Measurements from ENCODE around the gene PPP1R14C. TPM values are rescaled to one million over a fixed set of nuclear protein-coding genes. Genes with fewer than 3 reads are reported as not detected.

PPP1R14C gene
- total RNA-seq, 3 donors from 2014 or later, result 3.3 to 5.6 TPM; not detected in 1

GRCh38 chr6:150282806-150283205 is 140.0 kb downstream of the PPP1R14C start:
- Histone ChIP-seq H3K36me3 (no peaks in the 10 kb centered on the region), H3K9me3 (no peaks in the 10 kb centered on the region), H3K27ac (no peak overlapping the region), H3K4me1 (no peaks in the 10 kb centered on the region), H3K27me3 (no peaks in the 10 kb centered on the region), H3K4me3 (no peak overlapping the region)
- intact Hi-C loops (cut with DNase I; ENCODE audit: low total_unique reads), result no loop called here
- TF ChIP-seq POLR2AphosphoS5 (IDR thresholded peaks at IDR 0.05) (no peak), POLR2A (IDR thresholded peaks at IDR 0.05) (no peak)
- TF ChIP-seq, protein P1, sequence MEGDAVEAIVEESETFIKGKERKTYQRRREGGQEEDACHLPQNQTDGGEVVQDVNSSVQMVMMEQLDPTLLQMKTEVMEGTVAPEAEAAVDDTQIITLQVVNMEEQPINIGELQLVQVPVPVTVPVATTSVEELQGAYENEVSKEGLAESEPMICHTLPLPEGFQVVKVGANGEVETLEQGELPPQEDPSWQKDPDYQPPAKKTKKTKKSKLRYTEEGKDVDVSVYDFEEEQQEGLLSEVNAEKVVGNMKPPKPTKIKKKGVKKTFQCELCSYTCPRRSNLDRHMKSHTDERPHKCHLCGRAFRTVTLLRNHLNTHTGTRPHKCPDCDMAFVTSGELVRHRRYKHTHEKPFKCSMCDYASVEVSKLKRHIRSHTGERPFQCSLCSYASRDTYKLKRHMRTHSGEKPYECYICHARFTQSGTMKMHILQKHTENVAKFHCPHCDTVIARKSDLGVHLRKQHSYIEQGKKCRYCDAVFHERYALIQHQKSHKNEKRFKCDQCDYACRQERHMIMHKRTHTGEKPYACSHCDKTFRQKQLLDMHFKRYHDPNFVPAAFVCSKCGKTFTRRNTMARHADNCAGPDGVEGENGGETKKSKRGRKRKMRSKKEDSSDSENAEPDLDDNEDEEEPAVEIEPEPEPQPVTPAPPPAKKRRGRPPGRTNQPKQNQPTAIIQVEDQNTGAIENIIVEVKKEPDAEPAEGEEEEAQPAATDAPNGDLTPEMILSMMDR (IDR thresholded peaks at IDR 0.05), result no peak
- no peak for DNase-seq (ENCODE audit: low spot score in 2 of 2)

- Histone ChIP-seq H3K9me3 (no peaks in the 10 kb centered on the region), H3K4me3 (no peak overlapping the region), H3K27me3 (no peaks in the 10 kb centered on the region), H3K4me1 (no peaks in the 10 kb centered on the region), H3K27ac (no peak overlapping the region), H3K36me3 (no peaks in the 10 kb centered on the region)
- intact Hi-C loops (cut with DNase I; ENCODE audit: low total_unique reads), result no loop called here
- TF ChIP-seq, protein P1 (IDR thresholded peaks at IDR 0.05), result no peak
- no peak for TF ChIP-seq POLR2AphosphoS5 (IDR thresholded peaks at IDR 0.05)
- TF ChIP-seq POLR2A (IDR thresholded peaks at IDR 0.05), result no peak
- no peak for DNase-seq (ENCODE audit: low spot score in 2 of 2)
These were observed 143.6 kb downstream of the PPP1R14C start for GRCh38 chr6:150286460-150286859.

DNA sequence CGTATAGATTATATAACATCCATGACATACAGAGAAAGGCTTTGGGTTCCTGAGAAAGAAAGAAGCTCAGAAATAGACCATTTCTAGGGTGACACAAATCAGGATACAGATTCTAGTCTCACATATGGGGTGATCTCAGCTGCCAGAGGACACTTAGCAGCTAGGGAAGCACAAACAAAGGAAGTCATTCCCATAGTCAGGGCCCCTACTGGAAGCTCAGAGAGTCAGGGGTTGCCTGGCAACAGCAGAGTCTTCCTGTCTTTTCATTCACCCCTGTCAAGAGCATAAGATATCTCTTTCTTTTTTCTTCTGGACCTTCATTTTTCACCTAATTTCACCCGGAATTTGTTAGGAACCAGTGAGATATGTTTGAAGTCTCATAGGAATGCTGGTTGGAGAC is 144.1 kb downstream of the PPP1R14C start:
- Histone ChIP-seq H3K27me3 (no peaks in the 10 kb centered on the region), H3K36me3 (no peaks in the 10 kb centered on the region), H3K27ac (no peak overlapping the region), H3K9me3 (no peaks in the 10 kb centered on the region), H3K4me3 (no peak overlapping the region), H3K4me1 (no peaks in the 10 kb centered on the region)
- intact Hi-C loops (cut with DNase I; ENCODE audit: low total_unique reads), result no loop called here
- no peak for DNase-seq (ENCODE audit: low spot score in 2 of 2)
- TF ChIP-seq POLR2AphosphoS5 (IDR thresholded peaks at IDR 0.05), result no peak

DNA sequence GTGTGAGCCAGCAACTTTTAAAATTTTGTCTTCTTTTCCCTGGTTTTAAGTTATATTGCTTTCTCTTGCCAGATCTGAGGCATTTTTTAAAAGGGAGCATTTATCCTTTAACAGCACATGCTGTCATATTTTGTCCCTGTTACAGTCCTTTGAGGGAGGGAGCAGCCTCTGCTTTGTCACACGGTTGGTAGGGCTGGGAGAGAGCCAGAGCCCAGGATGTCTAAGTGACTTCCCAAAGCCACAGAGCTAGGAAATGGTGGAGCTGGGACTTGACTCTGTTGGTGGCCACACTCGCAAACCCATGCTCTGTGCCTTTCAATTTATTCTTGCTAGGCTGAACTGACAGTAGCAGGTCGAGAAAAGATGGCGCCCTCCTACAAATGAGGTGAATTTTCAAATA is 145.6 kb downstream of the PPP1R14C start:
- H3K36me3 ChIP-seq, result no peaks in the 10 kb centered on the region
- intact Hi-C loops (cut with DNase I; ENCODE audit: low total_unique reads), result no loop called here
- H3K27ac ChIP-seq, result no peak overlapping the region
- DNase-seq (ENCODE audit: low spot score in 2 of 2), result no peak
- no peaks in the 10 kb centered on the region for H3K4me1 ChIP-seq
- H3K27me3 ChIP-seq, result no peaks in the 10 kb centered on the region
- H3K9me3 ChIP-seq, result no peaks in the 10 kb centered on the region
- H3K4me3 ChIP-seq, result no peak overlapping the region
- TF ChIP-seq, protein P1 (IDR thresholded peaks at IDR 0.05), result no peak
- no peak for TF ChIP-seq POLR2A (IDR thresholded peaks at IDR 0.05)

- no peaks in the 10 kb centered on the region for H3K4me1 ChIP-seq
- intact Hi-C loops (cut with DNase I; ENCODE audit: low total_unique reads), result no loop called here
These were observed 146.7 kb downstream of the PPP1R14C start for GRCh38 chr6:150289454-150290071.

More at GRCh38 chr6:150289454-150290071, 146.7 kb downstream of the PPP1R14C start:
- TF ChIP-seq, protein P1 (IDR thresholded peaks at IDR 0.05), result no peak
- Histone ChIP-seq H3K9me3 (no peaks in the 10 kb centered on the region), H3K27ac (no peak overlapping the region), H3K36me3 (no peaks in the 10 kb centered on the region), H3K27me3 (no peaks in the 10 kb centered on the region), H3K4me3 (no peak overlapping the region)
- no peak for DNase-seq (ENCODE audit: low spot score in 2 of 2)

All from breast epithelium (tissue), 4 donors.